Activated CD4-positive, alpha-beta T cell treated with anti-CD3 and anti-CD28 coated beads for 4 hours (primary cell): Measurements from ENCODE around the gene DEGS2.
A peak's percentile ranks its signal among the peaks of the same experiment; 100 is the strongest.
"Not testable (repeated sequence)": the region's sequence is repeated elsewhere in the genome, so short reads cannot be mapped to it uniquely, and the experiment has no call there.

Source experiments
- DNase-seq, 2 donors: peaks; one replicate each; pipeline ENCODE4 v3.0.0-alpha.2; 2020

Gene DEGS2

GRCh38 chr14:100159094-100159864 is at the start of gene DEGS2:
Gene DEGS2 (minus strand): TSS chr14:100159645. CDS start chr14:100159587, 58 bp downstream.
- DNase-seq: peak; percentile 65 to 69

GRCh38 chr14:100208136-100208535 is 48.7 kb upstream of the DEGS2 start:
- not testable (repeated sequence) for DNase-seq

- DNase-seq: not testable (repeated sequence)
Measured at GRCh38 chr14:100207588-100207987, 48.1 kb upstream of the DEGS2 start.

GRCh38 chr14:100204835-100205167 is 45.4 kb upstream of the DEGS2 start:
- not testable (repeated sequence) for DNase-seq

- no peak for DNase-seq
Measured at GRCh38 chr14:100203962-100204834, 44.8 kb upstream of the DEGS2 start.

- DNase-seq: no peak
Measured at GRCh38 chr14:100203146-100203545, 43.7 kb upstream of the DEGS2 start.

- DNase-seq: no peak
Measured at GRCh38 chr14:100202712-100203111, 43.3 kb upstream of the DEGS2 start.

- DNase-seq: no peak
Measured at GRCh38 chr14:100201701-100202100, 42.3 kb upstream of the DEGS2 start.

- DNase-seq: no peak
Measured at GRCh38 chr14:100200311-100200710, 40.9 kb upstream of the DEGS2 start.

- DNase-seq: no peak
Measured at GRCh38 chr14:100199240-100199860, 39.9 kb upstream of the DEGS2 start.

GRCh38 chr14:100193417-100194357 is 34.2 kb upstream of the DEGS2 start:
- no peak for DNase-seq

GRCh38 chr14:100192672-100193416 is 33.4 kb upstream of the DEGS2 start:
- peak; percentile 99 to 100 for DNase-seq

- DNase-seq: no peak
Measured at GRCh38 chr14:100192250-100192671, 32.8 kb upstream of the DEGS2 start.

- DNase-seq: no peak
Measured at GRCh38 chr14:100191584-100192249, 32.3 kb upstream of the DEGS2 start.

GRCh38 chr14:100190126-100190525 is 30.7 kb upstream of the DEGS2 start:
- no peak for DNase-seq

- DNase-seq: no peak
Measured at GRCh38 chr14:100188392-100189030, 29.1 kb upstream of the DEGS2 start.

GRCh38 chr14:100187247-100187833 is 27.9 kb upstream of the DEGS2 start:
- no peak for DNase-seq

- DNase-seq: not testable (repeated sequence)
Measured at GRCh38 chr14:100181876-100182551, 22.6 kb upstream of the DEGS2 start.

- DNase-seq: not testable (repeated sequence)
Measured at GRCh38 chr14:100180671-100181070, 21.2 kb upstream of the DEGS2 start.
